SK-N-SH (cell line): Measurements from ENCODE around the gene OR13J1. TPM values are rescaled to one million over a fixed set of nuclear protein-coding genes. Genes with fewer than 3 reads are reported as not detected.
"Not testable (repeated sequence)": the region's sequence is repeated elsewhere in the genome, so short reads cannot be mapped to it uniquely, and the experiment has no call there.

ENCODE experiments used
- CTCF ChIA-PET: fragments of 300-600, 350-600 bp; formaldehyde crosslinking; extraction: SDS; loops from one replicate; lab custom pipeline; 2021; lab: Yijun Ruan, JAX
- POLR2A ChIA-PET: fragments of 350-600 bp; sonication (Branson Sonifier 250); formaldehyde crosslinking; extraction: SDS; loops from one replicate; lab custom pipeline; 2020; ENCODE audit warnings: antibody characterized with exemption, inconsistent platforms; lab: Yijun Ruan, JAX
- DNase-seq: peaks from one replicate; pipeline ENCODE4 v3.0.0; 2012
- H2AFZ ChIP-seq: fragments of 200-600 bp; sonication (generic); 2 replicates; pipeline ENCODE4 v1.8.1; 2016; ENCODE audit warnings: antibody characterized with exemption, mild to moderate bottlenecking, low read depth
- H3F3A ChIP-seq: fragments of 200-600 bp; sonication (generic); replicated peaks from 2 replicates; pipeline ENCODE3; 2016; ENCODE audit warnings: antibody characterized with exemption, mild to moderate bottlenecking; ENCODE audit not compliant: insufficient read depth
- H3K27ac ChIP-seq, 2 experiments: fragments of 200-500 bp in 1 of 2; fragments of 200-600 bp in 1 of 2; sonication (Bioruptor generic) in 1 of 2; sonication (generic), shearing (Covaris generic) in 1 of 2; 2 replicates each; pipeline versions ENCODE4 v1.5.1 to v1.6.1; 2014 to 2016; ENCODE audit warnings: low read depth in 2 of 2, inconsistent platforms in 1 of 2, low read length in 1 of 2, mild to moderate bottlenecking in 1 of 2, mixed read lengths in 1 of 2
- H3K27me3 ChIP-seq: fragments of 200-600 bp; sonication (generic), shearing (Covaris generic); 2 replicates; pipeline ENCODE4 v1.6.1; 2016; ENCODE audit warnings: mixed run types; ENCODE audit not compliant: insufficient read depth
- H3K36me3 ChIP-seq, 2 experiments: fragments of 200-500 bp in 1 of 2; fragments of 200-600 bp in 1 of 2; sonication (Bioruptor generic) in 1 of 2; sonication (generic) in 1 of 2; replicated peaks in 1 of 2; 2 replicates each; pipeline versions ENCODE3 to v1.5.1; 2014 to 2016; ENCODE audit warnings: low read length in 1 of 2, mild to moderate bottlenecking in 1 of 2; ENCODE audit not compliant: insufficient read depth in 2 of 2, control insufficient read depth in 1 of 2
- H3K4me1 ChIP-seq, 2 experiments: fragments of 200-500 bp in 1 of 2; fragments of 200-600 bp in 1 of 2; sonication (Bioruptor generic) in 1 of 2; sonication (generic), shearing (Covaris generic) in 1 of 2; 2 replicates each; pipeline versions ENCODE4 v1.5.1 to v1.6.1; 2014 to 2016; ENCODE audit warnings: low read depth in 1 of 2, low read length in 1 of 2, mixed run types in 1 of 2; ENCODE audit not compliant: insufficient read depth in 2 of 2, control insufficient read depth in 1 of 2
- H3K4me2 ChIP-seq: fragments of 200-600 bp; sonication (generic), shearing (Covaris generic); 2 replicates; pipeline ENCODE4 v1.6.1; 2017; ENCODE audit warnings: mixed run types
- H3K4me3 ChIP-seq, 2 experiments: fragments of 200-500 bp in 1 of 2; fragments of 200-600 bp in 1 of 2; sonication (Bioruptor generic) in 1 of 2; sonication (generic), shearing (Covaris generic) in 1 of 2; 2 replicates each; pipeline versions ENCODE4 v1.5.1 to v1.8.1; 2014 to 2016; ENCODE audit warnings: low read depth in 2 of 2, inconsistent platforms in 1 of 2, low read length in 1 of 2, mild to moderate bottlenecking in 1 of 2, mixed read lengths in 1 of 2, moderate library complexity in 1 of 2
- H3K79me2 ChIP-seq: fragments of 200-600 bp; sonication (generic); 2 replicates; pipeline ENCODE4 v1.8.1; 2017; ENCODE audit warnings: mild to moderate bottlenecking; ENCODE audit not compliant: insufficient read depth
- H3K9ac ChIP-seq: fragments of 200-600 bp; sonication (generic); 2 replicates; pipeline ENCODE4 v1.6.1; 2017; ENCODE audit warnings: mixed run types
- H3K9me2 ChIP-seq: fragments of 200-600 bp; sonication (generic); 2 replicates; pipeline ENCODE4 v1.6.1; 2017; ENCODE audit warnings: mixed run types
- H3K9me3 ChIP-seq: fragments of 200-600 bp; sonication (generic); 2 replicates; pipeline ENCODE4 v1.6.1; 2017; ENCODE audit warnings: mixed run types, mild to moderate bottlenecking, moderate library complexity
- H4K20me1 ChIP-seq: fragments of 200-600 bp; sonication (generic); 2 replicates; pipeline ENCODE4 v1.6.1; 2017; ENCODE audit warnings: mild to moderate bottlenecking, mixed run types; ENCODE audit not compliant: insufficient read depth
- CTCF ChIP-seq: fragments of 200-600 bp; sonication (generic); IDR thresholded peaks from 2 replicates; pipeline ENCODE4 v1.6.1; 2017; ENCODE audit warnings: antibody characterized with exemption, mild to moderate bottlenecking, moderate library complexity
- FOXJ3 ChIP-seq: sonication (generic); formaldehyde crosslinking; IDR thresholded peaks from 2 replicates; pipeline ENCODE4 v1.5.1; 2020; ENCODE audit warnings: mild to moderate bottlenecking, missing genetic modification reagents
- FOXM1 ChIP-seq: IDR thresholded peaks from 2 replicates; pipeline ENCODE4 v1.4.0; 2012; ENCODE audit warnings: low read depth, mild to moderate bottlenecking
- GABPA ChIP-seq: IDR thresholded peaks from 2 replicates; pipeline ENCODE4 v1.4.0; 2012; ENCODE audit warnings: low read depth, mild to moderate bottlenecking
- MEF2A ChIP-seq: IDR thresholded peaks from 2 replicates; pipeline ENCODE4 v1.4.0; 2012; ENCODE audit warnings: low read depth, borderline replicate concordance
- RCOR1 ChIP-seq: fragments of 150-350 bp; IDR thresholded peaks from 2 replicates; pipeline ENCODE4 v1.6.1; 2017; ENCODE audit warnings: antibody characterized with exemption, low read length
- REST ChIP-seq: IDR thresholded peaks from 2 replicates; pipeline ENCODE4 v1.6.1; 2012; ENCODE audit warnings: mild to moderate bottlenecking, low read depth, low read length, moderate library complexity
- RXRA ChIP-seq: IDR thresholded peaks from 2 replicates; pipeline ENCODE4 v1.4.0; 2012; ENCODE audit warnings: low read depth, mild to moderate bottlenecking, borderline replicate concordance
- TAF1 ChIP-seq: IDR thresholded peaks from 2 replicates; pipeline ENCODE4 v1.6.1; 2012; ENCODE audit warnings: low read depth, mild to moderate bottlenecking, low read length, moderate library complexity, borderline replicate concordance
- USF2 ChIP-seq: fragments of 150-350 bp; IDR thresholded peaks from 2 replicates; pipeline ENCODE4 v1.6.1; 2017; ENCODE audit warnings: antibody characterized with exemption, low read length, low read depth, borderline replicate concordance
- WGBS: methylation state at CpG from one replicate; pipeline ENCODE4 v1.1.6; 2017; ENCODE audit warnings: low lambda C conversion rate; 5-methylcytosine and 5-hydroxymethylcytosine counted together
- polyA plus RNA-seq, 3 experiments: library from polyadenylated mRNA; depleted of rRNA; stranded (reverse); fragments of >200 nt; gene quantifications; 2 replicates each; pipeline ENCODE4 v1.2.3, GENCODE V29; 2012
- TF ChIP-seq, protein P1 (sequence below): IDR thresholded peaks from 2 replicates; pipeline ENCODE4; 2012

Gene OR13J1
- polyA plus RNA-seq, 1 of the 3 experiments (the other 2 are of a cell fraction) = not detected

- TF ChIP-seq REST = no peak
- TF ChIP-seq GABPA = no peak
These were observed 44.2 kb upstream of the OR13J1 start (continued) for GRCh38 chr9:35914301-35914807.

GRCh38 chr9:35913429-35913828, 43.2 kb upstream of the OR13J1 start:
- peaks cover 11% of the 10 kb centered on the region for H3F3A ChIP-seq
- POLR2A ChIA-PET, H3K36me3 ChIP-seq, H3K9me2 ChIP-seq, H3K4me3 ChIP-seq, H3K9me3 ChIP-seq, H3K27ac ChIP-seq, H4K20me1 ChIP-seq, H3K9ac ChIP-seq, H2AFZ ChIP-seq, H3K79me2 ChIP-seq, DNase-seq, H3K4me2 ChIP-seq, H3K27me3 ChIP-seq: not testable (repeated sequence)
- CTCF ChIA-PET = interaction anchor here (2.0 kb wide), 1 partner anchor 32 kb away, joined by 6 read pairs; no protein-coding TSS in a partner anchor
- peaks cover 4 to 12% of the 10 kb centered on the region in 2 experiments; a peak in 3 of 4 replicates for H3K4me1 ChIP-seq

- TF ChIP-seq CTCF (no peak), FOXJ3 (CRISPR knock-in tag) (no peak), GABPA (no peak), FOXM1 (no peak), RXRA (no peak), REST (no peak), RCOR1 (no peak), MEF2A (no peak), USF2 (no peak), TAF1 (no peak)
- TF ChIP-seq, protein P1, sequence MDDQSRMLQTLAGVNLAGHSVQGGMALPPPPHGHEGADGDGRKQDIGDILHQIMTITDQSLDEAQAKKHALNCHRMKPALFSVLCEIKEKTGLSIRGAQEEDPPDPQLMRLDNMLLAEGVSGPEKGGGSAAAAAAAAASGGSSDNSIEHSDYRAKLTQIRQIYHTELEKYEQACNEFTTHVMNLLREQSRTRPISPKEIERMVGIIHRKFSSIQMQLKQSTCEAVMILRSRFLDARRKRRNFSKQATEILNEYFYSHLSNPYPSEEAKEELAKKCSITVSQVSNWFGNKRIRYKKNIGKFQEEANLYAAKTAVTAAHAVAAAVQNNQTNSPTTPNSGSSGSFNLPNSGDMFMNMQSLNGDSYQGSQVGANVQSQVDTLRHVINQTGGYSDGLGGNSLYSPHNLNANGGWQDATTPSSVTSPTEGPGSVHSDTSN = no peak
- no peak overlapping the region for H3K4me2 ChIP-seq
- no peaks in the 10 kb centered on the region for H4K20me1 ChIP-seq
- peaks cover 16% of the 10 kb centered on the region for H3F3A ChIP-seq
- CTCF ChIA-PET = interaction anchor here (2.0 kb wide), 1 partner anchor 32 kb away, joined by 6 read pairs; no protein-coding TSS in a partner anchor
- H3K9ac ChIP-seq = no peak overlapping the region
- no peaks in the 10 kb centered on the region for H3K27me3 ChIP-seq
- POLR2A ChIA-PET = no interaction called here
- DNase-seq = no peak
- no peak overlapping the region for H3K4me3 ChIP-seq
- no peak overlapping the region for H3K27ac ChIP-seq
- no peaks in the 10 kb centered on the region; the same call in 1 of the 2 replicates for H3K79me2 ChIP-seq
- no peaks in the 10 kb centered on the region for H3K9me2 ChIP-seq
- no peaks in the 10 kb centered on the region for H3K9me3 ChIP-seq
- no peak overlapping the region for H2AFZ ChIP-seq
- no peaks in the 10 kb centered on the region for H3K36me3 ChIP-seq
- WGBS = 91% methylated on average over 7 of the region's 10 CpGs
- peaks cover 9 to 16% of the 10 kb centered on the region in 2 experiments; a peak in 3 of 4 replicates for H3K4me1 ChIP-seq
These were observed 42.7 kb upstream of the OR13J1 start for GRCh38 chr9:35912791-35913400.
